GM12891 (cell line): ENCODE results near the gene TRIB2.

Experiments
- DNase-seq: peaks from one replicate; pipeline ENCODE4 v3.0.0; 2011; ENCODE audit warnings: low spot score; ENCODE audit not compliant: insufficient read length
- FAIRE-seq: peaks from 2 replicates; lab custom pipeline; 2011; peaks lifted over from hg19 to GRCh38; lab: Jason Lieb, UNC
- PAX5 ChIP-seq: IDR thresholded peaks from 2 replicates; pipeline ENCODE4 v1.6.1; 2011; ENCODE audit warnings: low read length, moderate library complexity, mild to moderate bottlenecking; ENCODE audit not compliant: insufficient read depth, severe bottlenecking
- POLR2A ChIP-seq: IDR thresholded peaks from 2 replicates; pipeline ENCODE4 v1.6.1; 2011; ENCODE audit warnings: low read depth, low read length, control low read depth
- POLR2AphosphoS5 ChIP-seq: IDR thresholded peaks from 2 replicates; pipeline ENCODE4 v1.6.1; 2011; ENCODE audit warnings: low read depth, low read length, control low read depth
- POU2F2 ChIP-seq: IDR thresholded peaks from 2 replicates; pipeline ENCODE4 v1.6.1; 2011; ENCODE audit warnings: low read depth, mild to moderate bottlenecking, control low read depth, low read length, moderate library complexity
- SPI1 ChIP-seq: IDR thresholded peaks from 2 replicates; pipeline ENCODE4 v1.6.1; 2011; ENCODE audit warnings: low read depth, low read length, control low read depth
- TAF1 ChIP-seq: IDR thresholded peaks from 2 replicates; pipeline ENCODE4 v1.6.1; 2011; ENCODE audit warnings: low read depth, low read length, control low read depth

TRIB2 gene

GRCh38 chr2:12771154-12771553, 54.4 kb downstream of the TRIB2 start:
- DNase-seq (no peak), FAIRE-seq (no peak)
- TF ChIP-seq POU2F2 (no peak), SPI1 (no peak), POLR2A (no peak), PAX5 (no peak), POLR2AphosphoS5 (no peak), TAF1 (no peak)

- no peak for DNase-seq
- TF ChIP-seq PAX5 (no peak), SPI1 (no peak), TAF1 (no peak), POU2F2 (no peak), POLR2AphosphoS5 (no peak), POLR2A (no peak)
- no peak for FAIRE-seq
Measured at GRCh38 chr2:12773586-12774394, 57.1 kb downstream of the TRIB2 start.

- TF ChIP-seq PAX5 (no peak), SPI1 (no peak), POLR2AphosphoS5 (no peak), POU2F2 (no peak), TAF1 (no peak), POLR2A (no peak)
- FAIRE-seq: no peak
- DNase-seq: no peak
Measured at GRCh38 chr2:12774395-12774727, 57.6 kb downstream of the TRIB2 start.

- TF ChIP-seq TAF1 (no peak), SPI1 (no peak), POU2F2 (no peak), PAX5 (no peak), POLR2A (no peak), POLR2AphosphoS5 (no peak)
- DNase-seq (no peak), FAIRE-seq (no peak)
Measured at GRCh38 chr2:12776521-12776961, 59.8 kb downstream of the TRIB2 start.

GRCh38 chr2:12778369-12778768, 61.6 kb downstream of the TRIB2 start:
- TF ChIP-seq POLR2A (no peak), PAX5 (no peak), POLR2AphosphoS5 (no peak)
- DNase-seq: no peak
- FAIRE-seq: no peak

GRCh38 chr2:12778811-12779579, 62.3 kb downstream of the TRIB2 start:
- no peak for FAIRE-seq
- no peak for TF ChIP-seq TAF1
- TF ChIP-seq POLR2A: no peak
- no peak for TF ChIP-seq SPI1
- no peak for TF ChIP-seq PAX5
- no peak for TF ChIP-seq POLR2AphosphoS5
- no peak for TF ChIP-seq POU2F2
- DNase-seq: no peak

- FAIRE-seq (no peak), DNase-seq (no peak)
- TF ChIP-seq POLR2A (no peak), PAX5 (no peak), SPI1 (no peak), POU2F2 (no peak), TAF1 (no peak), POLR2AphosphoS5 (no peak)
Measured at GRCh38 chr2:12781329-12781728, 64.6 kb downstream of the TRIB2 start.

- TF ChIP-seq TAF1 (no peak), POU2F2 (no peak)
- DNase-seq (no peak), FAIRE-seq (no peak)
Measured at GRCh38 chr2:12787891-12788801, 71.4 kb downstream of the TRIB2 start.

DNA sequence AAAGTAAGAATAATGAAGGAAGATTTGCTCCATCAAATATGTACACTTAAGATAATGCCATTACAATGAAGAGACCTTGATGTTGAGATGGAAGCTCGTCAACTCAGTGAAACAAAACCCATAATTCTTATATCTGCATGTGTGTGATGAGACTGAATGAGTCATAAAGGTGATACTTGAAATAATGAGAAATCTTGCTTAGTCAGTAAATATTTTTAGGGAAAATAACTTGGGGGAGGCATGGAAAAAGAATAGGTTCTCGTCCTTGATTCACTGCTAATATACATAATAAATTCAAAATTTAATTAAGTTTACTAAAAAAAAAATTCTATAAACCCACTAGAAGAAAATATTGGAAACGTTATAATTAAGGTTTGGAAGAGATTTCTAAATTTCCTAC, 75.2 kb downstream of the TRIB2 start:
- no peak for FAIRE-seq
- no peak for TF ChIP-seq TAF1
- no peak for TF ChIP-seq SPI1
- TF ChIP-seq POLR2A: no peak
- no peak for TF ChIP-seq POLR2AphosphoS5
- no peak for TF ChIP-seq POU2F2
- no peak for TF ChIP-seq PAX5
- DNase-seq: no peak
